B cell (primary cell): Measurements from ENCODE around the gene ARL14EPL.

ENCODE experiments used
- EZH2 ChIP-seq: IDR thresholded peaks from 2 replicates; pipeline ENCODE4 v1.6.1; 2012; ENCODE audit warnings: borderline replicate concordance, low read depth, mild to moderate bottlenecking, moderate library complexity, low read length; ENCODE audit not compliant: insufficient read depth, poor library complexity, severe bottlenecking
- TF ChIP-seq, protein P1 (sequence below): fragments of 200-600 bp; IDR thresholded peaks from one replicate; pipeline ENCODE4 v1.8.0; 2022; ENCODE audit warnings: antibody characterized with exemption, mild to moderate bottlenecking

GRCh38 chr5:116068028-116068632, 35.9 kb downstream of the ARL14EPL start:
- TF ChIP-seq, protein P1, sequence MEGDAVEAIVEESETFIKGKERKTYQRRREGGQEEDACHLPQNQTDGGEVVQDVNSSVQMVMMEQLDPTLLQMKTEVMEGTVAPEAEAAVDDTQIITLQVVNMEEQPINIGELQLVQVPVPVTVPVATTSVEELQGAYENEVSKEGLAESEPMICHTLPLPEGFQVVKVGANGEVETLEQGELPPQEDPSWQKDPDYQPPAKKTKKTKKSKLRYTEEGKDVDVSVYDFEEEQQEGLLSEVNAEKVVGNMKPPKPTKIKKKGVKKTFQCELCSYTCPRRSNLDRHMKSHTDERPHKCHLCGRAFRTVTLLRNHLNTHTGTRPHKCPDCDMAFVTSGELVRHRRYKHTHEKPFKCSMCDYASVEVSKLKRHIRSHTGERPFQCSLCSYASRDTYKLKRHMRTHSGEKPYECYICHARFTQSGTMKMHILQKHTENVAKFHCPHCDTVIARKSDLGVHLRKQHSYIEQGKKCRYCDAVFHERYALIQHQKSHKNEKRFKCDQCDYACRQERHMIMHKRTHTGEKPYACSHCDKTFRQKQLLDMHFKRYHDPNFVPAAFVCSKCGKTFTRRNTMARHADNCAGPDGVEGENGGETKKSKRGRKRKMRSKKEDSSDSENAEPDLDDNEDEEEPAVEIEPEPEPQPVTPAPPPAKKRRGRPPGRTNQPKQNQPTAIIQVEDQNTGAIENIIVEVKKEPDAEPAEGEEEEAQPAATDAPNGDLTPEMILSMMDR: peak; percentile 96
- TF ChIP-seq EZH2: no peak
